GM12873 (cell line): Measurements from ENCODE around the gene ZFAND3.

ENCODE experiments used
- CTCF ChIP-seq: IDR thresholded peaks from 2 replicates; pipeline ENCODE4 v1.5.1; 2012; ENCODE audit warnings: low read depth, mild to moderate bottlenecking, moderate library complexity, low read length, control low read depth; ENCODE audit not compliant: insufficient read depth; ENCODE audit errors: missing control alignments

The ZFAND3 gene

GRCh38 chr6:38051819-38052434 is 232.4 kb downstream of the ZFAND3 start:
- no peak for TF ChIP-seq CTCF

GRCh38 chr6:38054527-38055202 is 235.1 kb downstream of the ZFAND3 start:
- TF ChIP-seq CTCF, result no peak

GRCh38 chr6:38055203-38055589 is 235.7 kb downstream of the ZFAND3 start:
- no peak for TF ChIP-seq CTCF

- TF ChIP-seq CTCF, result no peak
Measured at GRCh38 chr6:38056361-38056760, 236.8 kb downstream of the ZFAND3 start.

- no peak for TF ChIP-seq CTCF
Measured at GRCh38 chr6:38057994-38058393, 238.5 kb downstream of the ZFAND3 start.

GRCh38 chr6:38062066-38062465 is 242.5 kb downstream of the ZFAND3 start:
- TF ChIP-seq CTCF, result no peak

GRCh38 chr6:38063973-38064372 is 244.4 kb downstream of the ZFAND3 start:
- no peak for TF ChIP-seq CTCF
